ENCODE measurements around the gene WFIKKN1. TPM values are rescaled to one million over a fixed set of nuclear protein-coding genes. Genes with fewer than 3 reads are reported as not detected.

WFIKKN1 gene
- total RNA-seq, 1 donor from 2014 or later, result not detected

DNA sequence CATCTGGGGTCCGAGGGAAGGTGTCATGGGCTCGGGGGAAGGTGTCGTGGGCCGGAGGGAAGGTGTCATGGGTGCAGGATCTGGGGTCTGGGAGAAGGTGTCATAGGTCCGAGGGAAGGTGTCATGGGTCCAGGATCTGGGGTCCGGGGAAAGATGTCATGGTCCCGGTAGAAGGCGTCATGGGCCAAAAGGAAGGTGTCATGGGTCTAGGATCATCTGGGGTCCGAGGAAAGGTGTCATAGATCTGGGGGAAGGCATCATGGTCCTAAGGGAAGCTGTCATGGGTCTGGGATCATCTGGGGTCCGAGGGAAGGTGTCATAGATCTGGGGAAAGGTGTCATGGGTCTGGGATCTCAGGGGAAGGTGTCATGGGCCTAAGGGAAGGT is 40.0 kb upstream of the WFIKKN1 start:
- no peak for DNase-seq (ENCODE audit: low read depth)
- peak overlapping the region; percentile 88 for H3K4me3 ChIP-seq (ENCODE audit: low read depth, low read length)
- TF ChIP-seq, protein P1, sequence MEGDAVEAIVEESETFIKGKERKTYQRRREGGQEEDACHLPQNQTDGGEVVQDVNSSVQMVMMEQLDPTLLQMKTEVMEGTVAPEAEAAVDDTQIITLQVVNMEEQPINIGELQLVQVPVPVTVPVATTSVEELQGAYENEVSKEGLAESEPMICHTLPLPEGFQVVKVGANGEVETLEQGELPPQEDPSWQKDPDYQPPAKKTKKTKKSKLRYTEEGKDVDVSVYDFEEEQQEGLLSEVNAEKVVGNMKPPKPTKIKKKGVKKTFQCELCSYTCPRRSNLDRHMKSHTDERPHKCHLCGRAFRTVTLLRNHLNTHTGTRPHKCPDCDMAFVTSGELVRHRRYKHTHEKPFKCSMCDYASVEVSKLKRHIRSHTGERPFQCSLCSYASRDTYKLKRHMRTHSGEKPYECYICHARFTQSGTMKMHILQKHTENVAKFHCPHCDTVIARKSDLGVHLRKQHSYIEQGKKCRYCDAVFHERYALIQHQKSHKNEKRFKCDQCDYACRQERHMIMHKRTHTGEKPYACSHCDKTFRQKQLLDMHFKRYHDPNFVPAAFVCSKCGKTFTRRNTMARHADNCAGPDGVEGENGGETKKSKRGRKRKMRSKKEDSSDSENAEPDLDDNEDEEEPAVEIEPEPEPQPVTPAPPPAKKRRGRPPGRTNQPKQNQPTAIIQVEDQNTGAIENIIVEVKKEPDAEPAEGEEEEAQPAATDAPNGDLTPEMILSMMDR (conservative IDR thresholded peaks at IDR 0.05; ENCODE audit: low read depth, low read length), result no peak

DNA sequence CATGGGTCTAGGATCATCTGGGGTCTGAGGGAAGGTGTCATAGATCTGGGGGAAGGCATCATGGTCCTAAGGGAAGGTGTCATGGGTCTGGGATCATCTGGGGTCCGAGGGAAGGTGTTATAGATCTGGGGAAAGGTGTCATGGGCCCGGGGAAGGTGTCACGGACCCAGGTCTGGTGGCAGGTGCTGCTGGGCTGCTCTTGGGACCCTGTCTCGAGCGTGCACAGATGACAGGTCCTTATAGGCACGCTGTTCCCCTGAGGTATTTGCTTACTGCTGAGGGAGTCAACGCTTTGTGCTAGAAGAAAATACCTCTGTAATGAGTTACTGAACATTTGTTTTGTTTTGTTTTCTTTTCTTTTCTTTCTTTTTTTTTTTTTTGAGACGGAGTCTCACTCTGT is 39.6 kb upstream of the WFIKKN1 start:
- TF ChIP-seq, protein P1 (conservative IDR thresholded peaks at IDR 0.05; ENCODE audit: low read depth, low read length), result no peak
- H3K4me3 ChIP-seq (ENCODE audit: low read depth, low read length), result peak overlapping the region; percentile 88
- DNase-seq (ENCODE audit: low read depth), result no peak

DNA sequence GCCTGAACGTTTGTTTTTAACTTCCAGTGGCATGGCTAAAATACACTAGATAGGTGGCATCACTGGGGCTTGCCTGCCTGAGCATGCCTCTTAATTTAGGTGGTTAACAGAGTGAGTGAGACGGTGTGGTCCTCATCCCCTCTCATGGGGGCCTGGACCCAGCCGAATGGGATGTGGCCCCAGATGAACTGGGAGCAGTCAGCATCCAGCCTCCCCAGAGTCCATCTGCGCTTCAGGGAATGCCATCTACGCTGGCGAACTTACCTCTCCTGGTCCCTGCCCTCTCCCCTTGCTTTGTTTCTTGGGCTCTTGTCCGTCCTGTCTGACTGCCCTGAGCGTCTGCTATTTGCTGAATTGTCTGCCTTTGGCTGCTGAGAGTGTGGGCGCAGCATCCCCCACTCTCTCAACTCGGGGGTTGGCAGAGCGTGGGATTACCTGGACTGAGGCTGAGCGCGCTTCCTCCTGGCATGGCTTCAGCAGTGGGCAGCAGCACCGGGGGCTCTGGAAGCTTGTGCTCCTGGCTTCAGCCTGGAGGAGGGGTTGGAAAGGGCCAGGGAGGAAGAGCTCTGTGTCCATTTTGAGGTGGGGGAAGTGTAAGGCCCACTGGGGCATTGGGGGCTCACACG is 38.8 kb upstream of the WFIKKN1 start:
- TF ChIP-seq, protein P1 (conservative IDR thresholded peaks at IDR 0.05; ENCODE audit: low read depth, low read length), result no peak
- no peak for DNase-seq (ENCODE audit: low read depth)
- no peak overlapping the region for H3K4me3 ChIP-seq (ENCODE audit: low read depth, low read length)

DNA sequence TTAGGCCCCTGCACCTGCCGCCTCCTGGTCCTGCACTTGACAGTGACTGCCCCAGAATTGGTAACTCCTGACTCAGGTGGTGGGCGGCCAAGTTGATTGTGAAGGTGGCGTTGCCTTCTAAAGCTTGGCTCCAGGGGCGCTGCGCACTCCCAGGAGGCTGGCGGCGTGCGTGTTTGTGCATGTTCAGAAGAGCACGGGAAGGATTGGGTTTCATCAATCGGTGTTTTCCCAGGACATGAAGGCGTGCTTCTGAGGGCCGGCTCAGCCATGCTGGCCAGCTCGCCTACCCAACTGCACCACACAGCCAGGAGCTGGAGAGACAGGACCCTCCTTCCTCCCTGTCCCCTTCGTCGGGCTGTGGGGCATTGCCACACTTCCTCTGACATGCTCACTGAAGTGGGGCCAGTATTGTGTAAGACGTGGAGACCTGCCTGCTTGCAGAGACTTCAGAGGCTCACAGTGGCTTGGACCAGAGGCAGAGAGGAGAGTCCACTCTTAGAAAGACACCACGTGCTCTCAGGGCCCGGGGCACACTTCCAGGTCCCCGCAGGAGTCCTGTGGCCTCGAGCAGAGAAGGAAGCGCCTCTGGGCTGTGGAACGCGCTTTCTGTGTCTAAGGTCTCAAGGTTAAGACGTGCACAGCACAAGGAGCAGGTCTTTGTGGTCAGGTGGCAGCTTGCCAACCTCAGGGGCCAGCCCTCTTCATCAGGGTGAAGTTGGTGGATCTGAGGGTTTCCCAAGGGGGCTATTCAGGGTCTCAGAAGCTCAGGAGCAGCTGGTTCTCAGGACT is 38.1 kb upstream of the WFIKKN1 start:
- TF ChIP-seq, protein P1 (conservative IDR thresholded peaks at IDR 0.05; ENCODE audit: low read depth, low read length), result peak; percentile 31
- no peak for DNase-seq (ENCODE audit: low read depth)
- H3K4me3 ChIP-seq (ENCODE audit: low read depth, low read length), result no peak overlapping the region

DNA sequence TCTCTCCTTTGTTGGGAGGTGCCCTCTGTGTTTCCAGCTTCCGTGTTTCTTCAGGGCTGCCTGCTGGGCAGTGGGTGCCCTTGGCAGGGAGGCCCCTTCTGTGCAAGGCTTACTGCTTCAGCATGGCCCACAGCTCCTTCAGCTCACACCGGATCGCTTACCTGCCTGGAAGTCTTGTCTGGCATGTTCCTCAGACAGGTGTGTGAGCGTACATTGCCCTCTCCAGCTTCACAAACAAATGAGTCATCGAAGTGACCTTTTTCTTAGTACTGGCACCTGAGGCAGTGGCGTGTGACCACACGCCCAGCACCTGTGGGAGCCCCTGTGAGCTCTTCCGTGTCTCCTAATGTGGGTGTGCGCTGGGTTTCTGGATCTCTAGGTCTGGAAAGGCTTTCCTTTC is 37.4 kb upstream of the WFIKKN1 start:
- no peak overlapping the region for H3K4me3 ChIP-seq (ENCODE audit: low read depth, low read length)
- DNase-seq (ENCODE audit: low read depth), result no peak
- TF ChIP-seq, protein P1 (conservative IDR thresholded peaks at IDR 0.05; ENCODE audit: low read depth, low read length), result no peak

DNA sequence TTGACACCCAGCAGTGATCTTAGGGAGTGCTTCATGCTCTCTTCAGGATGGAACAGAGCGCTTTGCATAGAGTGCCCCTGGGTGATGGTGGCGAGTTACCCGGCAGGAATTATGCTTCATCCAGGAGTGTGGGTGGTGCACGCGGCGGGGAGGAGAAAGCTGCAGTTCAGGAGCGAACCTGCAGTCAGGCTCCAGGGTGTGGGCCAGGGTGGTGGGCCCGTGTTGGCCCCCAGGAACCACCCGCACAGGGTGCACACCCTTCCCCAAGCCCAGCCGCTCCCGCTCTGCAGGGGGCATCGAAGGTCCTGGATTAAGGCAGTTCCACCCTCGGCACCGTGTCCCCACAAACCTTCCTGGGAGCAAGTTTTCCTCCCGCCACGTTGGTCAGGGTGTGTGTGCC is 37.0 kb upstream of the WFIKKN1 start:
- H3K4me3 ChIP-seq (ENCODE audit: low read depth, low read length), result no peak overlapping the region
- no peak for DNase-seq (ENCODE audit: low read depth)
- TF ChIP-seq, protein P1 (conservative IDR thresholded peaks at IDR 0.05; ENCODE audit: low read depth, low read length), result no peak
